ENCODE measurements around the gene SBF1.

GRCh38 chr22:50408311-50408710 is 66.5 kb downstream of the SBF1 start:
- TF ChIP-seq ZC3H10 (CRISPR knock-in tag; IDR thresholded peaks at IDR 0.05) (no peak), ZFP30 (CRISPR knock-in tag; IDR thresholded peaks at IDR 0.05) (no peak), CSDC2 (CRISPR knock-in tag; IDR thresholded peaks at IDR 0.05) (no peak), ISL1 (CRISPR knock-in tag; IDR thresholded peaks at IDR 0.05) (no peak), ARNTL (CRISPR knock-in tag; IDR thresholded peaks at IDR 0.05; ENCODE audit: borderline replicate concordance, low read depth) (no peak), ZNF70 (CRISPR knock-in tag; IDR thresholded peaks at IDR 0.05) (no peak), ZNF8 (CRISPR knock-in tag; IDR thresholded peaks at IDR 0.05) (no peak), PPARA (CRISPR knock-in tag; IDR thresholded peaks at IDR 0.05; ENCODE audit: borderline replicate concordance) (no peak)
- TF ChIP-seq, protein P1, sequence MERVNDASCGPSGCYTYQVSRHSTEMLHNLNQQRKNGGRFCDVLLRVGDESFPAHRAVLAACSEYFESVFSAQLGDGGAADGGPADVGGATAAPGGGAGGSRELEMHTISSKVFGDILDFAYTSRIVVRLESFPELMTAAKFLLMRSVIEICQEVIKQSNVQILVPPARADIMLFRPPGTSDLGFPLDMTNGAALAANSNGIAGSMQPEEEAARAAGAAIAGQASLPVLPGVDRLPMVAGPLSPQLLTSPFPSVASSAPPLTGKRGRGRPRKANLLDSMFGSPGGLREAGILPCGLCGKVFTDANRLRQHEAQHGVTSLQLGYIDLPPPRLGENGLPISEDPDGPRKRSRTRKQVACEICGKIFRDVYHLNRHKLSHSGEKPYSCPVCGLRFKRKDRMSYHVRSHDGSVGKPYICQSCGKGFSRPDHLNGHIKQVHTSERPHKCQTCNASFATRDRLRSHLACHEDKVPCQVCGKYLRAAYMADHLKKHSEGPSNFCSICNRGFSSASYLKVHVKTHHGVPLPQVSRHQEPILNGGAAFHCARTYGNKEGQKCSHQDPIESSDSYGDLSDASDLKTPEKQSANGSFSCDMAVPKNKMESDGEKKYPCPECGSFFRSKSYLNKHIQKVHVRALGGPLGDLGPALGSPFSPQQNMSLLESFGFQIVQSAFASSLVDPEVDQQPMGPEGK (CRISPR knock-in tag; IDR thresholded peaks at IDR 0.05; ENCODE audit: borderline replicate concordance), result no peak

Measured in SK-N-SH treated with all-trans-retinoic acid at 6 μM for 48 hours (cell line).